NT2/D1 (cell line): ENCODE data around the gene PARP16.
A peak's percentile ranks its signal among the peaks of the same experiment; 100 is the strongest.
"Not testable (repeated sequence)": the region's sequence is repeated elsewhere in the genome, so short reads cannot be mapped to it uniquely, and the experiment has no call there.

ENCODE experiments used
- DNase-seq: peaks from one replicate; pipeline ENCODE4 v3.0.0-alpha.2; 2011; ENCODE audit warnings: low read depth, low spot score
- H3K27me3 ChIP-seq: 2 replicates; pipeline ENCODE4 v1.6.0; 2011; ENCODE audit warnings: mild to moderate bottlenecking; ENCODE audit not compliant: insufficient read length, insufficient read depth
- H3K36me3 ChIP-seq: 2 replicates; pipeline ENCODE4 v1.6.1; 2011; ENCODE audit warnings: mild to moderate bottlenecking, low read length, mixed read lengths; ENCODE audit not compliant: insufficient read depth, insufficient read length
- H3K4me1 ChIP-seq: 2 replicates; pipeline ENCODE4 v1.5.1; 2011; ENCODE audit not compliant: insufficient read depth, insufficient read length
- H3K4me3 ChIP-seq: 2 replicates; pipeline ENCODE4 v1.5.1; 2011; ENCODE audit warnings: low read depth; ENCODE audit not compliant: insufficient read length
- H3K9ac ChIP-seq: 2 replicates; pipeline ENCODE4 v1.6.0; 2011; ENCODE audit warnings: low read depth; ENCODE audit not compliant: insufficient read length
- H3K9me3 ChIP-seq: 2 replicates; pipeline ENCODE4 v1.5.1; 2011; ENCODE audit warnings: mild to moderate bottlenecking, low read length; ENCODE audit not compliant: insufficient read depth
- SUZ12 ChIP-seq: IDR thresholded peaks from 2 replicates; pipeline ENCODE4 v1.6.1; 2011; ENCODE audit not compliant: insufficient read length, insufficient read depth; ENCODE audit errors: extremely low read depth
- YY1 ChIP-seq: IDR thresholded peaks from 2 replicates; pipeline ENCODE4 v1.6.1; 2011; ENCODE audit not compliant: insufficient read length, insufficient read depth
- ZNF274 ChIP-seq: IDR thresholded peaks from 2 replicates; pipeline ENCODE4 v1.6.1; 2011; ENCODE audit warnings: mild to moderate bottlenecking, low read depth, low read length

Gene PARP16

GRCh38 chr15:65287520-65287855, 805 bp upstream of the PARP16 start:
- Histone ChIP-seq H3K27me3 (peaks cover 3% of the 10 kb centered on the region), H3K9ac (no peak overlapping the region), H3K4me1 (peaks cover 3% of the 10 kb centered on the region), H3K9me3 (no peaks in the 10 kb centered on the region), H3K36me3 (no peaks in the 10 kb centered on the region), H3K4me3 (no peak overlapping the region)
- no peak for DNase-seq
- TF ChIP-seq ZNF274 (no peak), SUZ12 (no peak), YY1 (no peak)

- Histone ChIP-seq H3K4me3 (peak overlapping the region; percentile 62), H3K9ac (peak overlapping the region; percentile 92), H3K36me3 (no peaks in the 10 kb centered on the region), H3K4me1 (peaks cover 3% of the 10 kb centered on the region), H3K27me3 (peaks cover 3% of the 10 kb centered on the region), H3K9me3 (no peaks in the 10 kb centered on the region)
- DNase-seq = no peak
- no peak for TF ChIP-seq ZNF274
- TF ChIP-seq YY1 = no peak
- no peak for TF ChIP-seq SUZ12
These were observed 497 bp downstream of the PARP16 start for GRCh38 chr15:65286069-65286703.

GRCh38 chr15:65285291-65286068, 1.2 kb downstream of the PARP16 start:
- Histone ChIP-seq H3K27me3 (peaks cover 3% of the 10 kb centered on the region), H3K4me3 (peak overlapping the region; percentile 62), H3K9me3 (no peaks in the 10 kb centered on the region), H3K36me3 (no peaks in the 10 kb centered on the region), H3K9ac (peak overlapping the region; percentile 92), H3K4me1 (peaks cover 3% of the 10 kb centered on the region)
- DNase-seq = no peak
- TF ChIP-seq YY1 (no peak), ZNF274 (no peak), SUZ12 (no peak)

DNA sequence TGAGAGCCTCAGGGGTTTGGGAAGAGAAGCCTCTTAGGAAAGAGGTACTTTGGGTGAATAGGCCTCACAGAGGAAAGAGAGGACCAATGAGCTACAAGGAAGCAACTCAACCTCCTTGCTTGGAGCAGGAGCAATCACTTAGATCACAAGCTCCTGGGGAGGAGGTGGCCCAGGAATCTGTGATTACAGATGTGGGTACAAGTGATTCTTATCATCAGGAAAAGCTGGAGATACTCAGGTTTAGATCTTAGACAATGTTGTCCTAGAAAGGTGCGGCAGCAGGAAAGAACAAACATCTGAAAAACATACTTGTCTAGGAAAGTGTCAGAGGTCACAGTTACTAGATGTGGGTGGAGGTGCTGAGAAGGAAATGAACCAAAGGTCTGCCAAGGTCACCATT, 8.2 kb downstream of the PARP16 start:
- Histone ChIP-seq H3K9me3 (no peaks in the 10 kb centered on the region), H3K9ac (no peak overlapping the region), H3K4me1 (no peaks in the 10 kb centered on the region), H3K4me3 (no peak overlapping the region), H3K27me3 (no peaks in the 10 kb centered on the region), H3K36me3 (no peaks in the 10 kb centered on the region)
- no peak for DNase-seq
- TF ChIP-seq SUZ12 (no peak), YY1 (no peak), ZNF274 (no peak)

GRCh38 chr15:65277015-65277414, 9.7 kb downstream of the PARP16 start:
- Histone ChIP-seq H3K9ac (no peak overlapping the region), H3K4me1 (no peaks in the 10 kb centered on the region), H3K4me3 (no peak overlapping the region), H3K27me3 (no peaks in the 10 kb centered on the region), H3K9me3 (no peaks in the 10 kb centered on the region), H3K36me3 (no peaks in the 10 kb centered on the region)
- no peak for TF ChIP-seq YY1
- TF ChIP-seq SUZ12 = no peak
- TF ChIP-seq ZNF274 = no peak
- DNase-seq = no peak

DNA sequence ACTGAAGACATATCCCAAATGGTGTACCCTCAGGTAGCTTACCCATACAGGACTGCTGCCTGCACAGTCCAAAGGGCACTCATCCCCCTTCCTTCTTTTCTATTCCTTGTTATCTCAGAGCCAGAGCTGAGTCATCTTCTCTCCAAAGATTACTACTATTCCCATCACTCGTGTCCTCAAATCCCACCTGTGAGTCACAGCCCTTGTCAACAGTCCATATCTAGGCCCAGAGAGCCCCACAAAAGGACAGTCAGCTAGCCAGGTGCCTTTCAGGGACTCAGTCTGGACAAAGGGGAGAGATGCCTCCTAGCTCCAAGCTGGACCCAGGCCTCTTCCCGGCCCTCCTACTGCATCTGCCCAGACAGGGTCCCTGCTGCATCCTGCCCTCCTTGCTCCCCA, 11.0 kb downstream of the PARP16 start:
- no peak overlapping the region for H3K9ac ChIP-seq
- TF ChIP-seq SUZ12 = no peak
- no peak for TF ChIP-seq YY1
- TF ChIP-seq ZNF274 = no peak
- H3K27me3 ChIP-seq = no peaks in the 10 kb centered on the region
- no peaks in the 10 kb centered on the region for H3K4me1 ChIP-seq
- no peak overlapping the region for H3K4me3 ChIP-seq
- H3K9me3 ChIP-seq = no peaks in the 10 kb centered on the region
- no peak for DNase-seq
- no peaks in the 10 kb centered on the region for H3K36me3 ChIP-seq

DNA sequence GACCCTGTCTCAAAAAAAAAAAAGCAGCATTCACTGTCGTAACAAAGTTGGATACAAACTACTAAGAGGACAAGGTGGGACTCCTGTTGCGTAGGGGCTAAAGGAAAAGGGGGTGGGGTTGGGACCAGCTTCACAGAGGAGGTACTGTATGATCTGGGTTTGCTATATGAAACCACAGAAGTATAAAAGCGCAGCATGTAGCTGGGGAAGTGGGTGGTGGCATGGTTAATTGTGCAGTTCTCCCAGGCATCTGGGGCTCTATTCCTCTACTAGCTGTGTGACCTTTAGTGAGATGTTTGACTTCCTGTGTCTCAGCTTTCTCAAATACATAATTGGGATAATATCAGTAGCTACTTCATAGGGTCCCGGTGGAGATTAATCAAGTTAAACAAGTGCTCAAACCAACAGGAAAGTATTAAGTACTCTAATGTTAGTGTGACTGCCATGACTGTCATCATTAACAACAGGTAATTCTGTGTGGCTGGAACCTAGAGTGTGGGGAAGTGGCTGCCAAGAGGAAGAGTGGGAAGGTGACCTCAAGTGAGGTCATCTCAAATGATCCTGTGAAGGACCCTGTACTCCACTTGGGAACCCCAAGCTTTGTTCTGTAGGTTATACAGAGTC, 11.5 kb downstream of the PARP16 start:
- no peak overlapping the region for H3K9ac ChIP-seq
- no peak overlapping the region for H3K4me3 ChIP-seq
- H3K27me3 ChIP-seq = no peaks in the 10 kb centered on the region
- DNase-seq = no peak
- no peaks in the 10 kb centered on the region for H3K36me3 ChIP-seq
- H3K9me3 ChIP-seq = no peaks in the 10 kb centered on the region
- no peaks in the 10 kb centered on the region for H3K4me1 ChIP-seq
- TF ChIP-seq SUZ12 (no peak), YY1 (no peak), ZNF274 (no peak)

- H3K9me3 ChIP-seq, H3K4me3 ChIP-seq, H3K36me3 ChIP-seq, H3K9ac ChIP-seq, H3K27me3 ChIP-seq, H3K4me1 ChIP-seq: not testable (repeated sequence)
- DNase-seq = peak; percentile 83
These were observed 15.7 kb downstream of the PARP16 start for GRCh38 chr15:65270811-65271545.
